GM15510 (cell line): ENCODE data around the gene SGF29.

ENCODE experiments used
- POLR2A ChIP-seq: IDR thresholded peaks from 3 replicates; pipeline ENCODE4 v1.6.1; 2011; ENCODE audit warnings: borderline replicate concordance; ENCODE audit not compliant: insufficient read length; ENCODE audit errors: extremely low read depth

SGF29 gene

DNA sequence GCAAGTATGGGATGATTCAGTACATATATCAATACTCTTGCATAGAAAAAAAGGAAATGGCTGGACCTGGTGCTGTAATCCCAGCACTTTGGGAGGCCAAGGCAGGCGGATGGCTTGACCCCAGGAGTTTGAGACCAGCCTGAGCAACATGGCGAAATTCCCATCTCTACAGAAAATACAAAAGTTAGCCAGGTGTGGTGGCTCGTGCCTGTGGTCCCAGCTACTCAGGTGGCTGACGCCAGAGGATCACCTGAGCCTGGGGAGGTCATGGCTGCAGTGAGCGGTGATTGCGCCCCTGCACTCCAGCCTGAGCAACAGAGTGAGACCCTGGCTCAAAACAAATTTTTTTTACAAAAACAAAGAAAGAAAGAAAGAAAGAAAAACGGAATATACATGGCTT, 7.1 kb upstream of the SGF29 start:
- no peak for TF ChIP-seq POLR2A

DNA sequence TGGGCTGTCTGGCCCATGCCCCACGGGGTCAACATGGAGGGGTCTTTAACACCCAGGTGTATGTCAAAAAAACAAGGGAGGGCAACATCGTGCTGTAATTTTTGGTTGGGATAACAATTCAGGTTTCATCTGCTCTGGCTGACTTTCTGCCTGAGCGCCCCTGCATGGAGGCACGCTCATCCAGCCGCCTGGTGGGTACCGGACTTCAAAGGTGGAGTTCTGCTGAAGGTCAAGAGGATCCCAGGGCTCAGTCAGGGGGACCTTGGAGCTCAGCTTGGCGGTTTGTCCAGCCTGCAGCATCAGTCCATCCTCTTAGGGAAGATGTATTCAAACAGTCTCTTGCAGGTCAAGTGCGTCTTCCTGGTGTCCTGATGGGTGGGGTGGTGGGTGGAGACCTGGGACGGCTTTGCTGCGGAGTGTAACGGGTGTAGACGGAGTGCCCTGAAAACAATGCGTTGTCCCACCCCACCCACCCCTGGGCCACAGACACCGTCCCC, 5.4 kb upstream of the SGF29 start:
- TF ChIP-seq POLR2A, result no peak

DNA sequence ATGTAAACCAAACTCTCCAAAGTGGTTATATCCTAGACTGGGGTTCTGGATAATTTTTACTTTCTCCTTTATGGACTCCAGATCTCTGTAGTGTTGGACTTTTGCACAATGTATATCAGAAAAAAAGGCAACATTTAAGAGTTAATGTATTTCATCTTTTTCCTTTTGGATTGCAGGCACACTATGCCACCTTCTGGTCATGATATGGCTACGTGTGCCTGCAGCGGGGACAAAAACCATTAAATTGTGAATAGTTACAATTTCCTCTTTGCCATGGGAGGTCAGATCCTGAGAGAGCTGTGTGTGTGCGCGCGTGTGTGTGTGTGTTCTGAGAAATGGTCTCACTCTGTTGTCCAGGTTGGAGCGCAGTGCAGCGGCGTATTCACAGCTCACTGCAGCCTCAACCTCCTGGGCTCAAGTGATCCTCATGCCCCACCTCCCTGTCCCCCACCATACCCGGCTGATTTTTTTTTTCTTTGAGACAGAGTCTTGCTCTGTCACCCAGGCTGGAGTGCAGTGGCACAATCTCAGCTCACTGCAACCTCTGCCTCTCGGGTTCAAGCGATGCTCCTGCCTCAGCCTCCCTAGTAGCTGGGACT, 4.3 kb upstream of the SGF29 start:
- TF ChIP-seq POLR2A, result no peak

DNA sequence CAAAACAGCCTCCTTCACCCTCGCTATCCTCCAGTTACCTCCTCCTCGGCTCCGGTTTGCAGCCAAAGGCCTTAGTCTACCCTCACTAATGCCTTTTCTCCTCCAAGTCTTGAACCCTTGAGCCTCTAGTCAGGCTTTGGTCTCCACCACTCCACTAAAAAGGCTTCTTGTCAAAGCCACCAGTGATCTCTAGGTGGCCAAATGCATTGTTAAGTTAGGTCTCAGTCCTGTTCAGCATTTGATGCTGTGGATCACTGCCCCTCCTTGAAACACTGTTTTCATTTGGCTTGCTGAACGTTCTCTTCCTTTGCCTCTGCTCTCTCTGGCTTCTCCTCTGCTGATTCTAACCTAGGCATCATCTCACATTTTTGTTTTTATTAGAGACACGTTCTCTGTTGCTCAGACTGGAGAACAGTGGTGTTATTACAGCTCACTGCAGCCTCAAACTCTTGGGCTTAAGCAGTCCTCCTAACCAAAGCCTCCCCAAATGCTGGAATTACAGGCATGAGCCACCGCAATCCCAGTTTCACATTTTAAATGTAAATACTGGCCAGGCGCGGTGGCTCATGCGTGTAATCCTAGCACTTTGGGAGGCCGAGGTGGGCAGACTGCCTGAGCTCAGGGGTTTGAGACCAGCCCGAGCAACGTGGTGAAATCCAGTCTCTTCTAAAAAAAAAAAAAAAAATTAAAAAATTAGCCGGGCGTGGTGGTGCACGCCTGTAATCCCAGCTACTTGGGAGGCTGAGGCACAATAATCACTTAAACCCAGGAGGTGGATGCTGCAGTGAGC, 1.1 kb downstream of the SGF29 start:
- TF ChIP-seq POLR2A, result no peak

DNA sequence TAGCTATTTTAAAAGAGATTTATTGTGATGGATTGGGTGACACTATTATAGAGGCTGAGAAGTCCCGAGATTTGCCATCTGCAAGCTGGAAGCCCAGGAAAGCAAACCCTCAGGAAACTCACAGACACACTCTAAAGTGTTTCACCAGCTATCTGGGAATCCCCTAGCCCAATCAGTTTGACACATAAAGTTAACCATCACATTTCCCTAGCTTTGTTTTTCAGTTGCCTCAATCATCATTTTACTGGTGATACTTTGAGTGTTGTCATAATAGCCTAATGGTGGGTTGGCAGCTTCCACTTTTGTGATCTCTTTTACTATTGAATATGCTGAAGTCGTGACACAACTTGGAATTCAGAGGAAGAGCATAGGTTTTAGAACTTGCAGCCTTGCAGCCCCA, 1.8 kb downstream of the SGF29 start:
- no peak for TF ChIP-seq POLR2A

DNA sequence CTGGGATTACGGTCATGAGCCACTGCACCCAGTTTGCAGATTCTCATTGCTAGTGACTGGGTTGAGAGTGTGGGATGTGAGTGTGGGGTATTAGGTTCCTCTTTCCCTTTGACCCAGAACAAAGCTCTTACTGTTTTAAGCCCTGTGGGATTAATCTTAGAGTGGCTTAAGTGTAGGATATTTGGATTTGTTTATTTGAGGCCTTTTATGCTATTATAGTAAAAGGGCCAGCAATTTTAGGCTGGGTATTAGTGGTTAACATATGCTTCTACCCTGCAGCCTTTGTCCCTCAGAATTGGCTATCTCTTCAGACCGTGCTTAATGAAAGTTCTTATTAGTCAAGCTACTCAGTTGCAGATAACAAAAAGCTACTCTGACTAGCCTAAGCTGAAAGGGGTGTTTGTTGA, 3.2 kb downstream of the SGF29 start:
- TF ChIP-seq POLR2A, result no peak

DNA sequence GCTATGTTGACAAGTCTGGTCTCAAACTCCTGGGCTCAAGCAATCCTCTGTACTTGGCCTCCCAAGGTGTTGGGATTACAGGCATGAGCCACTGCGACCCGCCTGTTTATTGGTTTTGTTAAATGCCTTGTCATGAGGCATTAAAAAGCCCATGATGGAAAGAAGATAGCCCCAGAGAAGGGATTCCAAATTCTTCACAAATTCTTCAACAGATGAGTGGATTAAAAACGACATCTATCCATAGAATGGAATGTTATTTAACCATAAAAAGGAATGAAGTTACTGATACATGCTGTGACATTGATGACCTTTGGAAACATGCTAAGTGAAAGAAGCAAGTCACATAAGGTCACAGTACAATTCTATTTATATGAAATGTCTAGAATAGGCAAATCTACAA, 4.7 kb downstream of the SGF29 start:
- no peak for TF ChIP-seq POLR2A

DNA sequence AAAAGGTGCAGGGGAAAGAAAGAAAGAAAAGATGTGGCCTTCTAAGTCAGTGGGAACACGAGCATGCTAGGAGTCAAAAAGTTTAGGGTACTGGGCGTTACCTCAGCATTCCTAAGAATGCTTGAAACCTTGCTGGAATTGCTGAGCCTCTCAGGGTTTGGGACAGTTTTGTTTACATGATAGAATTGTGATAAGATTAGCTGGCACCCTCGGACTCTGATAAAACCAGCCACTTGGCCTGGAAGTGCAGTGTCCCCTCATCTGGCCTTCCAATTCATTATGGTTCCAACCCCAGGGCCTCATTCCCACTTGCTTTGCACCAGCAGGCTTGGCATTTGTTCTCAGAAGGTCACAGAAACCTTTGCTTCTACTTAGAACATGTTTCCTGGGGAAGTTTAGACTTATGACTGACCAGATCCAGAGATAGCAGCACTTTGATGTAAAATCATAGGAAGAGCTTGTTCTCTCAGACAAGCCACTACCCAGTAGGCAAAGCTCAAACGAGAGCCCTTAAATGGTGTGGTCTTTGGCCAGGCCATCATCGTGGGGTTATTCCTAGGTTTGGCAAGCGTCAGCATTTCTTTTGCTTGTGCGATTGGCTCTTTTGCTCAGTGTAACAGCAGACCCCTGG, 8.0 kb downstream of the SGF29 start:
- no peak for TF ChIP-seq POLR2A

DNA sequence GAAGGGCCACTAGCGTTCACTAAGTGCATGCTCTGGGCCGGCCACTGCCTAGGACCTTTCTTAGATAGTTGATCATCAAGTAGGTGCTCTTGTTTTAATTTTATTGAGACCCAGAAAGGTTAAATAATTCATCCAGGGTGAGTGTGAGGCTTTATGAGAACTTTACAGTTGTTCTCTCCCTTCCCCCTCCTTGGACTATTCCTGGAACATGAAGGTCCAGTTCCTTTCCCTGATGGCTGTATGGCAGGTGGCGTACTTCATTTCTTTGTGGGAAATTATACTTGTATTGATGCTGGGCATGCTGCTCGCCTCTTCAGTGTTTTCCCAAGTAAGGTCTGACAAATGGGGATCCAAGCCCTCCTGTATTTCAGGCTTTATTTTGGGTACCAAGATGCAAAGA, 8.5 kb downstream of the SGF29 start:
- TF ChIP-seq POLR2A, result no peak

DNA sequence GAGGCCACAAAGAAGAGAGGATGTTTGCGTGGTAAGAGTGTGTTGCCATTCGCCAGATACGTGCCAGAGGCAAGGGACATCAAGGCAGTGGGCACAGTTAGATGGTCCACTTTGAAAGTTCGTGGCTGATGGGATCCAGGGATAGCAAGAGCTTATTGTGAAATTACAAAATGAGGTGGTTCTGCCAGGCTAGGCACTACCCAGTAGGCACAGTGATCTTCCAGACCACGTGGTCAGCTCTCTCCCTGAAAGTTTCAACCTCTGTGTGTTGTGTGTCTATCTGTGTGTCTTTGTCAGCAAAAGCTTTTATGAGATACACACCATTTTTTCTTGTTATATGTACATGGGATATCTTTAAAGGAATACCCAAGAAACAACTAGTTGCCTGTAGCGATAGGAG, 9.5 kb downstream of the SGF29 start:
- no peak for TF ChIP-seq POLR2A

DNA sequence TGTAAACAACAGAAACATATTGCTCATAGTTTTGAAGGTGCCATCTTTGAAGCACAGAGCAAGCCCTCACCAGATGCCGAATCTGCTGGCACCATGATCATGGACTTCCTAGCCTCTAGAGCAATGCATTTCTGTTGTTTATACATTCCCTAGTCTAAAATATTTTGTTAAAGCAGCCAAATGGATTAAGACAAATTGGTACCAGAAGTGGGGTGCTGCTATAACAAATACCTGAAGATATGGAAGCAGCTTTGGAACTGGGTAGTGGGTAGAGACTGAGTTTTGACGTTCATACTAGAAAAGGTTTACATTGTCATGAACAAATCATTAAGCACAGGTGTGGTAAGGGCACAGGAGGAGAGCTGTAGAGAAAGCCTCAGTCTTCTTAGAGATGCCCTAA, 13.6 kb downstream of the SGF29 start:
- no peak for TF ChIP-seq POLR2A

DNA sequence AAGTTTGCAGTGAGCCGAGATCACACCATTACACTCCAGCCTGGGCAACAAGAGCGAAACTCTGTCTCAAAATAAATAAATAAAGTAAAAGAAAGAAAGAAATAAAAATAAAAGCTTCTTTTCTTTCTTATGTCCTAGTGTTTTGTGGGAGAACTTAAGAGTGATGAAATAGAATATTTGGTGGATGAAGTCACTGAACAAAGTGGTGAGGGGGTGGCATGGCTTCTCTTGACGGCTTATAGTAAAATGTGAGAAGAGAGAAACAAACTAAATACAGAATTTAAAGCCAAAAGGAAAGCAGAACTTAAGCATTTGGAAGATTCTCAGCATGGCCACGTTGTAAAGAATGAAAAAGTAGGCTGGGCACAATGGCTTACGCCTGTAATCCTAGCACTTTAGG, 15.3 kb downstream of the SGF29 start:
- no peak for TF ChIP-seq POLR2A

DNA sequence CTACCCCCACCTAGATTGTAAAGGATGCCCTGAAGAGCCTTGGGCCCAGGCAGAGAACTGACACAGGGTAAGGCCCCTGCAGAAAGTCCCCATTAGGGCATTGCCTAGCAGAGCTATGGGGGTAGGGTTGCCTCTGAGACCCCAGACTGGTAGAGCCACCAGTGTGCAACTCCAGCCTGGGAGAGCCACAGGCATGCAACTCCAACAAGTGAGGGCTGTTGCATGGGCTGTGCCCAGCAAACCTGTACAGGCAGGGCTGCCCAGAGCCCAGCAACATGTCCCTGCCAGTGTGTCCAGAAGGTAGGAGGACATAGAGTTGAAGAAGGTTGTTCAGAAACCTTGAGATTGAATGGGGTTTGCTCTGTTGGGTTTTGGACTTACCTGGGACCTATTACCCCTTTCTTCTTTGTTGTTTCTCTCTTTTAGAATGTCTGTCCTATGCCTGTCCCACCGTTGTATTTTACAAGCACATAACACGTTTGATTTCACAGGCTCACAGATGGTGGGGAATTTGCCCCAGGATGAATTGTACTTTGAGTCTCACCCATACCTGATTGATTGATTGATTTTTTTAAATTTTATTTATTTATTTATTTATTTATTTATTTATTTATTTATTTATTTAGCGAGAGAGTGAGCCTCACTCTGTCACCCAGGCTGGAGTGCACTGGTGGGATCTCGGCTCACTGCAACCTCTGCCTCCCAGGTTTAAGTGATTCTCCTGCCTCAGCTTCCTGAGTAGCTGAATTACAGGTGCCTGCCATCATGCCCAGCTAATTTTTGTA, 16.4 kb downstream of the SGF29 start:
- no peak for TF ChIP-seq POLR2A

DNA sequence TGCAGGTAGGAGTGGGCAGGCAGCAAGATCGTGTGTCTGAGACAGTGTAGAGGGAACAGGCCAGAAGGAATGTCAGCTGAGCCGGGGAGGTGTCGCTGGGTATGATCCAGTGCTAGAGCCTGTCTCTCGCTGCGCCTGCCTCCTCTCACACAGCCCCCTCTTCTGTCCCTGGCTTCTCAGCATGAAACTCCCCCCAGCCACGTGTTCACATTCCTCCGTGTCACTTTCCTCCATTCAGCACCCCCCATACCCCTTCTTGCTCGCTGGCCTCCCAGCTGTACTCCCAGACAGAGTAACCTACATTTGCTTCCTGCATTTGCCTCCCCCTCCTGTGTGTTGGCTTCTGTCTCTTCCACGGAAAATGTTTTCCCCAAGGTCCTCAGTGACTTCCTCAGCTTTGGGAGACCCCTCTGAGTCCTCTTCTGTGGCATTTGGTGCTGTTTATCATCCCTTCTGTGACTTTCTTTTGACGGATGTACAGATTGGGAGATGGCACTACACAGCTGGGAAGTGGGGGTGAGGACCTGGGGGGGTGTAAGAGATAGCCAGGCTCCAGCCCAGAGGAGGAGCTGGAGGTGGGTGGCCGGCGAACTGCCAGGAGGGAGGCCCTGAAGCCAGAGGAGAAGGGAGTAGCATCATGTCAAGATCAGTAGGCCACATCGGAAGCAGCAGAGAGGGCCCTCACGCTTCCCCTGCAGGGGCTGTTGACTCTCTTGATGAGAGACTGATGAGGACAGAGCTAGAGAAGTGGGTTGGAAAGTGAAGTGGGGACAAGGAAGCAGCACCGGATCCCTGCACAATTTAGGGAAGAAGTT, 19.2 kb downstream of the SGF29 start:
- TF ChIP-seq POLR2A, result no peak
